Effector memory CD8-positive, alpha-beta T cell (primary cell): ENCODE data around the gene NHERF2.
"Not testable (repeated sequence)": the region's sequence is repeated elsewhere in the genome, so short reads cannot be mapped to it uniquely, and the experiment has no call there.

Experiments used
- ATAC-seq: fragments of 150-1000 bp; cut with Tn5 transposase; replicated peaks from 2 replicates; pipeline ENCODE4 v1.10.0; 2021; ENCODE audit warnings: mild to moderate bottlenecking, moderate library complexity
- DNase-seq, 3 experiments: peaks; one replicate each; pipeline ENCODE4 v3.0.0; 2021
- H3K27ac Mint-ChIP-seq, 2 donors: one replicate each; pipeline ENCODE4 v1.8.0; 2022; ENCODE audit warnings: mild to moderate bottlenecking in 2 of 2, mixed read lengths in 2 of 2, moderate library complexity in 2 of 2
- H3K27me3 Mint-ChIP-seq, 2 donors: one replicate each; pipeline ENCODE4 v1.8.0; 2022; ENCODE audit warnings: mixed read lengths in 2 of 2
- H3K36me3 Mint-ChIP-seq: one replicate; pipeline ENCODE4 v1.8.0; 2022; ENCODE audit warnings: mild to moderate bottlenecking, moderate library complexity, mixed read lengths; ENCODE audit not compliant: insufficient read depth
- H3K4me1 Mint-ChIP-seq, 2 donors: one replicate each; pipeline ENCODE4 v1.8.0; 2022; ENCODE audit warnings: low read depth in 2 of 2, mixed read lengths in 2 of 2
- H3K4me3 Mint-ChIP-seq, 2 donors: one replicate each; pipeline ENCODE4 v1.8.0; 2022; ENCODE audit warnings: mild to moderate bottlenecking in 2 of 2, mixed read lengths in 2 of 2, moderate library complexity in 2 of 2
- H3K9me3 Mint-ChIP-seq, 2 donors: one replicate each; pipeline ENCODE4 v1.8.0; 2022; ENCODE audit warnings: mixed read lengths in 2 of 2

Gene NHERF2

DNA sequence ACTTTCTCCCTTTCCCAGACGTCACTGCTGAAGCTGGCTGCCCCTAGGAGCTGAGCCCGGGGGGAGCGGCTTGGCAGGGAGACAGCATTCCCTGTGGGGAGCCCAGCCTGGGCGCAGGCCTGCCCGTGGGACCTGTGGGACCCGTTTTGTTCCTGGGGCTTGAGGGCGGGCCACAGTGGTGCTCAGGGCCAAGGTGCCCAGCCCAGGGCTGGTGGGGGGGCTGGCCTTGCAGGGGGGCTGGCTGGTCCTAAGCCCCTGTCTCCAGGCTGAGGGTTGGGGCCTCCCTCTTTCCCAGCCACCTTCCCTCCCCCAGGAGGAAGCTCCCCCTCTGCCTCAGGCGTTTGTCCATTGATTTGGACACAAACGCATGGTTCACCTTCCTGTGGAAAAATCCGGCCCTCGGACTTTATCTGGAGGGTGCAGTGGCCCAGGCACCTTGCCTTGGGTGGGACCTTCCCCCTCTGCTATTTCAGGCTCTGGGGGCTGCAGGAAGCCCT, 4.4 kb downstream of the NHERF2 start:
- no peak for ATAC-seq
- H3K4me1 Mint-ChIP-seq = peaks cover 0 to 4% of the 10 kb centered on the region in 2 donors
- H3K27me3 Mint-ChIP-seq = no peaks in the 10 kb centered on the region
- H3K9me3 Mint-ChIP-seq = no peaks in the 10 kb centered on the region
- H3K36me3 Mint-ChIP-seq = no peaks in the 10 kb centered on the region
- H3K4me3 Mint-ChIP-seq = no peak overlapping the region
- DNase-seq = no peak
- no peak overlapping the region for H3K27ac Mint-ChIP-seq

DNA sequence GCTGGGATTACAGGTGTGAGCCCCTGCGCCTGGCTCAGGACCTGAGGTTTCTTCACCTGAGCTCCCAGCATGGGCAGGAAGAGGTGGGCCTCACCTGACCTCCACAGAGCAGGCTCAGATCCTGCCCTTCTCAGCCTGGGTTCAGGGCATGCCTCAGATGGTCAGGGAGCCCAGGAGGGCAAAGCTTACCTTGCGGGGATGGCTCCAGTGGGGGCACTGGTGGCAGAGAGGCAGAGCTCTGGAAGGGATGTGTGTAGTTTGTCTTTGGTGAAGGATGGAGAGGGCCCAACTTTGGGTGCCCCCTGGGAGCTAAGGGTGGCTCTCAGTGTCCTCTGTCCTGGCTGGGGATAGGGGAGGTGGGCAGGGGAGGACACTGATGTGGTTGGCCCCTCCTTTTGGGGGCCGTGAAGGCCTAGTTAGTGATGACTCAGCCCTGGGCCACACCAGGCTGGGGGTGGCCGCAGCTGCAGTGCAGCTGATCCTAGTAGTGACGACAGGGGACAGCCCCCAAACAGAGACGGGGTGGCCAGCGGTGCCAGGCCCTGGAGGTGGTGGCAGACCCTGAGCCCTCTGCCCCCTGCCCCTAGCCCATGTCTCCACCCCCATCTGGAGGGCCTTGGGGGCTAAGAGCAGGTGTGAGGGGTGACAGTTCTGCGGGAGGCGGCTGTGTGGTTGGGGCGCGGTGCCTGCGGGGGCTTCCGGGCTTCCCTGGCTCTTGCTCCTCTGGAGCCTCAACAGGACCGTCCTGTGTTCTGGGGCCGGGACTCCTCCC, 5.8 kb downstream of the NHERF2 start:
- no peak overlapping the region for H3K4me3 Mint-ChIP-seq
- no peak for DNase-seq
- H3K36me3 Mint-ChIP-seq = no peaks in the 10 kb centered on the region
- H3K27ac Mint-ChIP-seq = no peak overlapping the region
- H3K4me1 Mint-ChIP-seq = peaks cover 0 to 4% of the 10 kb centered on the region in 2 donors
- H3K9me3 Mint-ChIP-seq = no peaks in the 10 kb centered on the region
- H3K27me3 Mint-ChIP-seq = no peaks in the 10 kb centered on the region
- ATAC-seq = peak; percentile 21

DNA sequence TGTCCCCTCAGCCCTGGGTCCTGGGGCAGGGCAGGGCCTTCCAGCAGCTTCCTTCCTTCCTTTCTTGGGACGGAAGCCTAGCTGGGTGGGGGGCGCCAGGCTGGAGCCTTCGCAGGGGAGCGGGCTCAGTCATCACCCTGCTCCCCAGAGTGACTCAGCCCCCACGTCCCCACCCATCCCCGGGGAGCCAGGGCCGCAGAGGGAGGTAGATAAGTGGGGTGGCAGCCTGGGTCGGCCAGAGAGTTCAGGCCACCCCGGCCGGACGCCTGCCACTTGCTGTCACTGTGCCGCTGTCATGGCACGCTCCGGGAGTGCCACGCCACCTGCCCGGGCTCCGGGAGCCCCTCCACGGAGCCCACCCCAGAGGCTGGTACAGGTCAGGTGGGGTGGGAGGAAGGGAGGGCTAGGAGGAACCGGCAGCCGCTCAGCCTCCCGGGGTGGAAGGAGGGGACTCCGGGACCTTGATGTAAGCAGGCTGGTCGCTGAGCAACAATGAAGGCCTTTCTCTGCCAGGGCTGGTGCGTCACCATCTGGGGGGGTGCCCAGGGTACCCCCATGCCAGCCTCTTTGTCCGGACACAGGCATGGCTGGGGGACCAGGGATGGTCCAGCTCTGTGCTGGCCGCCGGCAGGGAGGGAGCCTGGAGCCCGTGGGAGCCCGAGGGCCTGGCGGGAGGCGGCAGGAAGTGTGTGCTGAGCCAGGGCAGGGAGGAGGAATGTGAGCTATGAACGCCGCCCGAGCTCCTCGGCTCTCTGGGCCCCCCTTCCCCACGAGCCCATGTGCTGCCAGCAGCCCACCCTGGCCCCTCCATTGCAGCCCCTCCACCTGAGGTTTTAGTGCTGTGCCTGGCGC, 6.6 kb downstream of the NHERF2 start:
- no peak for DNase-seq
- peak; percentile 26 for ATAC-seq
- H3K36me3 Mint-ChIP-seq = no peaks in the 10 kb centered on the region

DNA sequence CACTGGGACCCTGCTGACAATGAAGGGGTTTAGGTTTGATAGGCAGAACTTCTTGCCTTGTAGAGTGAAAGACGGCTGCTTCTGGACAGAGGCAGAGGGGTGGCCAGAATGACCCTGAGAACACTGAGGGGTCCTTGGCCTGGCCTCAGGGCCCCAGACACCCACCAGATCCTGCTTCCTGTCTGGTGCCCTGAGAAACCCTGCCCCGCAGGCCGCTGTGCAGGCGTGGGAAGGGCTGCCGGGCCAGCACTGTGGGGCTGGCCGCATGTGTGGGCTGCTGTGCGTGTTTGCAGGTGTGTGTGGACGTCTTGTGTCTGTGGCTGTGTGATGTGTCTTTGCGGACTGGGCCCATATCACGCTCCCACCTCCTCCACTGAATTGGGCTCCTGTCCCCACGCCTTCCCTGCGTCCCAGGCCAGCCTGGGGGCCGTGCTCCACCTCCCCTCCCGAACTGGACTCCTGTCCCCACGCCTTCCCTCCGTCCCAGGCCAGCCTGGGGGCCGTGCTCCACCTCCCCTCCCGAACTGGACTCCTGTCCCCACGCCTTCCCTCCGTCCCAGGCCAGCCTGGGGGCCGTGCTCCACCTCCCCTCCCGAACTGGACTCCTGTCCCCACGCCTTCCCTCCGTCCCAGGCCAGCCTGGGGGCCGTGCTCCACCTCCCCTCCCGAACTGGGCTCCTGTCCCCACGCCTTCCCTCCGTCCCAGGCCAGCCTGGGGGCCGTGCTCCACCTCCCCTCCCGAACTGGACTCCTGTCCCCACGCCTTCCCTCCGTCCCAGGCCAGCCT, 7.4 kb downstream of the NHERF2 start:
- H3K4me3 Mint-ChIP-seq, H3K36me3 Mint-ChIP-seq, H3K4me1 Mint-ChIP-seq, H3K27ac Mint-ChIP-seq, DNase-seq, H3K9me3 Mint-ChIP-seq, ATAC-seq, H3K27me3 Mint-ChIP-seq: not testable (repeated sequence)

More for the DNA sequence above, 6.6 kb downstream of the NHERF2 start:
- Mint-ChIP-seq H3K4me3 (no peak overlapping the region), H3K9me3 (no peaks in the 10 kb centered on the region), H3K4me1 (peaks cover 0 to under 1% of the 10 kb centered on the region in 2 donors), H3K27me3 (no peaks in the 10 kb centered on the region), H3K27ac (no peak overlapping the region)

DNA sequence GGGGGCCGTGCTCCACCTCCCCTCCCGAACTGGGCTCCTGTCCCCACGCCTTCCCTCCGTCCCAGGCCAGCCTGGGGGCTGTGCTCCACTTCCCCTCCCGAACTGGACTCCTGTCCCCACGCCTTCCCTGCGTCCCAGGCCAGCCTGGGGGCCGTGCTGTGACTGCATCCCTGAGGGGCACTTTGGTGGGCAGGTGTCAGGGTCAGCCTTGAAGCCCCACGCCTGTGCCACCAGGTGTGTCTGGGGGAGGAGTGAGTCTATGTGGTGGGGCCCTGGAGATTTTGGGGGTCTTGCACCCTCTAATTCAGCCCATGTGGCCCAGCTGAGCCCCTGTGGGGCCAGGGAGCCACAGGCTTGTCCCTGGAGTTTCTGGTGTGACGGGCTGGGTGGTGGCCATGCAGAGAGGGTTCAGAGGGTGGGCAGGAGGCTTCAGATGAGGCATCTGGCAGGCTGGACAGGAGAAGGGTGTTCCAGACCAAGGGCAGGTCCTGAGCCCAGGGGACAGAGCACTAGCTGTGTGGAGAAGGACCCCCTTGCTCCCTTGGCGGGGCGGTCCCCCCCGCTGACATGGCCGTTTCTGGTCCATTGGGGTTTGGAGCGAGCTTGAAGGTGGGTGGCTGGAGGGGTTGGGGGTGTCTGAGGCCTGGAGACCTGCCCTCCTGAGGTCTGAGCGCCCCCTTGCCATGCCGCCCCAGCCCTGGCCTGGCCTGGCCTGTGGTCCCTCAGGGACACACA, 8.2 kb downstream of the NHERF2 start:
- H3K9me3 Mint-ChIP-seq = no peaks in the 10 kb centered on the region
- DNase-seq = no peak
- no peak overlapping the region for H3K4me3 Mint-ChIP-seq
- no peaks in the 10 kb centered on the region for H3K36me3 Mint-ChIP-seq
- H3K27me3 Mint-ChIP-seq = no peaks in the 10 kb centered on the region
- no peak for ATAC-seq
- no peaks in the 10 kb centered on the region for H3K4me1 Mint-ChIP-seq
- H3K27ac Mint-ChIP-seq = no peak overlapping the region

DNA sequence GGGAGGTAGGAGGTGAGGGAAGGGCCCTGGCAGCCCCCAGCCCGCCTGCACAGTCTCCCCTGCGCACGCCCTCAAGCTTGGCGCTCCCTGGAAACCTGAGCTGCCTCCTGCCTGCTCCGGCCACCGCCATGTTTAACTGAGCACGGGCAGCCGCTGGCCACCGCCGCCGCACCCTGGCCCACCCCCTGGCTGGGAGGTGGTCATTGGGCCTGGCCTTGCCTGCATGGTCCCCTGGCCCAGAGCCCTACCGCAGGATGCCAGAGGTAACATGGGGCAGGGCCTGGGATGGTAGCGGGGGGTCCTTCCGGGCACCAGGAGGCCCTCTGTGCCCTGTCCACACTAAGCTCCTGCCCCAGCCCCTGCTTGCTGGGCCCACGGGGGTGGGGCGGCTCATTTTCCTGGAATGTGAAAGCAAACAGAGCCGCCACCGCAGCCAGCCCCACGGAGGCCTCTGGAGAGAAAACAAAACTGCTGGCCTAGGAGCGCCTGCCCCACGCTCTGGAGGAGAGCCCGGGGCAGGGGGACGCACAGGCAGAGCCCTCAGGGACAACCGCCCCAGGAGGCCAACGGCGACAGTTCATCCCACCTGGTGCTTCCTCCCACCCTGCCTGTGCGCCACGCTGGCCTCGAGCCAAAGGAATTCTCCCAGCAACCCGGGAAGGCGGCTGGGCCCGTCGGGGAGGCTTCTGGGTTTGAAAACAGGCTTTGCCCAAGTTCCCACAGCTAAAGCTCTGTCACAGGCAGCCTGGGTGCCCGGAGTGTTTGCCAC, 8.9 kb downstream of the NHERF2 start:
- no peaks in the 10 kb centered on the region for H3K4me1 Mint-ChIP-seq
- H3K9me3 Mint-ChIP-seq = no peaks in the 10 kb centered on the region
- DNase-seq = no peak
- ATAC-seq = no peak
- no peak overlapping the region for H3K27ac Mint-ChIP-seq
- H3K36me3 Mint-ChIP-seq = no peaks in the 10 kb centered on the region
- H3K27me3 Mint-ChIP-seq = no peaks in the 10 kb centered on the region
- H3K4me3 Mint-ChIP-seq = no peak overlapping the region

DNA sequence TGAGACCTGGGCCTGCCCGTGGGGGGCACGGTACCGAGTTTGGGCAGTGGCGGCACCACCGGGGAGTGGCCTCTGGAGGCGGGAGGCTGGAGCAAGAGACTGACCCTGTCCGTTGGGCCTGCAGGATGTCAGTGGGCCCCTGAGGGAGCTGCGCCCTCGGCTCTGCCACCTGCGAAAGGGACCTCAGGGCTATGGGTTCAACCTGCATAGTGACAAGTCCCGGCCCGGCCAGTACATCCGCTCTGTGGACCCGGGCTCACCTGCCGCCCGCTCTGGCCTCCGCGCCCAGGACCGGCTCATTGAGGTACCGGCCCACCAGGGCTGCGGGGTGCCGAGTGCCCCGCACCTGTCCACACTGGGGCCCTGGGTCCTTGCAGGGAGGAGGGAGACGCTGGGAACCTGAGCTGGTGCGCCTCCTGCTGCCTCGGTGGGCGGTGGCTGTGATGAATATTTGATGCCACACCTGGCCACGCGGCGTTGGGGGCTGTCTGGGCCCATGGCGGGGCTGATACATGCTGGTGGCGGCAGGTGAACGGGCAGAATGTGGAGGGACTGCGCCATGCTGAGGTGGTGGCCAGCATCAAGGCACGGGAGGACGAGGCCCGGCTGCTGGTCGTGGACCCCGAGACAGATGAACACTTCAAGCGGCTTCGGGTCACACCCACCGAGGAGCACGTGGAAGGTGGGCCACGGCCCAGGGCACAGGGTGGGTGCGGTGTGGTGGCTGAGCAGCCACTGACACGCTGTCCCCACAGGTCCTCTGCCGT, 9.7 kb downstream of the NHERF2 start:
- Mint-ChIP-seq H3K27me3 (no peaks in the 10 kb centered on the region), H3K27ac (no peak overlapping the region), H3K36me3 (no peaks in the 10 kb centered on the region), H3K4me1 (no peaks in the 10 kb centered on the region), H3K9me3 (no peaks in the 10 kb centered on the region), H3K4me3 (no peak overlapping the region)
- ATAC-seq = no peak
- no peak for DNase-seq

DNA sequence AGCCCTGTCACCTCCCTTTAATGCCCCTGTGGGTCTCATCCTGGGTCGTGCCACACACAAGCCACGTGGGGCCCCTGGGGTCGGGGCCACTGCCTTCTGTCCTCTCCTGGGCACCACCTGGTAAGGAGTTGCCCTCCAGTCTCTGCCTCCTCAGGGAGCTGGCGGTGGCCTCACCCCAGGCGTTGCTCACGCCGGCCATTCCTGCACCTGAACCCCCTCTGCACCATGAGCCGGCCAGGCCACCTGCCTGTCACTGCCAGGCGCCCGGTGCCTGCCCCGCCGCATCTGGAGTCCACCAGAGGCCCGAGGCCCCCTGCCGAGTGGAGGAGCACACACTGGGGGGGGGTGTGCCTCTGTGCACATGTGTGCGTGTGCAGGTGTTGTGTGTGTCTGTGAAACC, 10.4 kb downstream of the NHERF2 start:
- DNase-seq = no peak
- H3K9me3 Mint-ChIP-seq = no peaks in the 10 kb centered on the region
- H3K4me3 Mint-ChIP-seq = no peak overlapping the region
- no peak for ATAC-seq
- H3K4me1 Mint-ChIP-seq = no peaks in the 10 kb centered on the region
- H3K27ac Mint-ChIP-seq = no peak overlapping the region
- H3K36me3 Mint-ChIP-seq = no peaks in the 10 kb centered on the region
- H3K27me3 Mint-ChIP-seq = no peaks in the 10 kb centered on the region

DNA sequence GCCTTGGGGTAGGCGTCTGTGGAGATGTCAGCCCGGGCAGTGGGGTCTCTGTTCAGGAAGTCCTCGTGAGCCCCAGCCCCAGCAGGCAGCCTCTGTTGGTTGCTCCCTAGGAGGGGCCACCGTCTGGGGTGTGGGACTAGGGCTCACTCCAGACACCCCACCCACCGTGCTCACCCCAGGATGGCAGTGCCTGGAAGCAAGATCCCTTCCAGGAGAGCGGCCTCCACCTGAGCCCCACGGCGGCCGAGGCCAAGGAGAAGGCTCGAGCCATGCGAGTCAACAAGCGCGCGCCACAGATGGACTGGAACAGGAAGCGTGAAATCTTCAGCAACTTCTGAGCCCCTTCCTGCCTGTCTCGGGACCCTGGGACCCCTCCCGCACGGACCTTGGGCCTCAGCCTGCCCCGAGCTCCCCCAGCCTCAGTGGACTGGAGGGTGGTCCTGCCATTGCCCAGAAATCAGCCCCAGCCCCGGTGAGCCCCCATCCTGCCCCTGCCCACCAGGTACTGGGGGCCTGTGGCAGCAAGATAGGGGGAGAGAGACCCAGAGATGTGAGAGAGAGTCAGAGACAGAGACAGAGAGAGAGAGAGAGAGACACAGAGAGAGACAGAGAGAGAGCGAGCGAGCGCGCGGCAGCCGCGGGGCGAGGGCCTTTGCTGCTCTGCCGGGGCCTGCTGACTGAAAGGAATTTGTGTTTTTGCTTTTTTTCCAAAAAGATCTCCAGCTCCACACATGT, 11.1 kb downstream of the NHERF2 start:
- no peaks in the 10 kb centered on the region for H3K27me3 Mint-ChIP-seq
- DNase-seq (no peak), ATAC-seq (no peak)
- H3K9me3 Mint-ChIP-seq = no peaks in the 10 kb centered on the region
- no peaks in the 10 kb centered on the region for H3K4me1 Mint-ChIP-seq
- no peak overlapping the region for H3K4me3 Mint-ChIP-seq
- H3K36me3 Mint-ChIP-seq = no peaks in the 10 kb centered on the region
- H3K27ac Mint-ChIP-seq = no peak overlapping the region

DNA sequence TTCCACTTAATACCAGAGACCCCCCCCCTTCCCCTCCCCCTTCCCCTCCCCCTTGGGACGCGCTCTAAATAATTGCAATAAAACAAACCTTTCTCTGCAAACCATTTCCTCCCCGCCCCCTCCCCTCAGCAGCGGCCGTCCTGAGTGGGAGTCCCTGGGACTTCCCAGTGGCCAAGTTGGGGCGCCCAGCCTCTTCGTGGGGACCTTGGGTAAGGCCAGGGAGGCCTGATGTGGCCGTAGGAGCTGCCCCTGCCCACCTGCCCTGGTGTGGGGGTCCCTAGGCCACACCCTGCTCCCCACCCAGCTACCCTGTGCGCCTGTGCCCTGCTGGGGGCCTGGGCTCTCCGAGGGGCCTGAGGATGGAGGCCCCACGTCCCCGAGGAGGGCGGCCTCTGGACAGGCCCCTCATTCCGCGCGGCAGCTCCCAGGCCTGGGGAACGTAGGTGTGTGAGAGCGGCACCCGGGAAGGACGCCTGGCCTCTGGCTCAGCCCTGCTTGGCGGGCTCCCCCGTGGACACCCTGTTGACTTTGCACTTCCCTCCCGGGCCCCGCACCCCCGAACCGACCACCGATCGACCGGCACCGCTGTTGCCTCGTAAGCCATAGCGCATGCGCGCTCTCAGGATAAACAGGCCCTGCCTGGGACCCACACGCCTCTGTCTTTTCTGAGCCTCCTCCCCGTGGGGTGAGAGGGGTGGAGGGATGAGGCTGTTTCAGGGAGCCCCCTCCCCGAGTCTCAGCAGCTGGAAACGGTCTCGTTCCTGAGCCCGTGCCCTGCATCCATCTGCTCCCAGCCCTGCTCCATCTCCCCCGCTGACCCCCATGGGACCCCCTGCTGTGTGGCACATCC, 11.9 kb downstream of the NHERF2 start:
- DNase-seq (no peak), ATAC-seq (no peak)
- no peaks in the 10 kb centered on the region for H3K27me3 Mint-ChIP-seq
- no peak overlapping the region for H3K27ac Mint-ChIP-seq
- no peaks in the 10 kb centered on the region for H3K4me1 Mint-ChIP-seq
- H3K36me3 Mint-ChIP-seq = no peaks in the 10 kb centered on the region
- H3K4me3 Mint-ChIP-seq = no peak overlapping the region
- H3K9me3 Mint-ChIP-seq = no peaks in the 10 kb centered on the region
